Endothelial cell of umbilical vein (primary cell): ENCODE data around the gene PLAC8. TPM values are rescaled to one million over a fixed set of nuclear protein-coding genes. Genes with fewer than 3 reads are reported as not detected.

Experiments used
- BruUV-seq: library from RNA; stranded (reverse); fragments of 400-500 nt; replicated peaks from 2 replicates; lab custom pipeline; 2021; lab: Mats Ljungman, UMichigan
- CTCF ChIA-PET: fragments of 300-600, 350-600 bp; sonication (Branson Sonifier 250); formaldehyde crosslinking; loops from one replicate; lab custom pipeline; 2021; ENCODE audit warnings: antibody characterized with exemption, inconsistent platforms; lab: Charles Lee
- POLR2A ChIA-PET: fragments of 300-600, 350-600 bp; sonication (Branson Sonifier 250); formaldehyde crosslinking; loops from one replicate; lab custom pipeline; 2021; ENCODE audit warnings: antibody characterized with exemption, inconsistent platforms; lab: Charles Lee
- DNase-seq: peaks from one replicate; pipeline ENCODE4 v3.0.0-alpha.2; 2011; ENCODE audit warnings: low read depth, low spot score
- FAIRE-seq: peaks from 2 replicates; lab custom pipeline; 2011; peaks lifted over from hg19 to GRCh38; lab: Jason Lieb, UNC
- H2AFZ ChIP-seq: 2 replicates; pipeline ENCODE4 v1.6.0; 2012; ENCODE audit warnings: low read depth, low read length, control low read depth, inconsistent platforms
- H3K27ac ChIP-seq: 2 replicates; pipeline ENCODE4 v1.5.1; 2011; ENCODE audit warnings: low read depth, mild to moderate bottlenecking, control low read depth, low read length, moderate library complexity; ENCODE audit not compliant: insufficient read depth
- H3K27me3 ChIP-seq, 2 experiments: 2 replicates each; pipeline versions ENCODE4 v1.6.0 to v1.6.1; 2011; ENCODE audit warnings: low read length in 2 of 2, mixed read lengths in 1 of 2; ENCODE audit not compliant: control insufficient read depth in 2 of 2, insufficient read depth in 2 of 2
- H3K36me3 ChIP-seq, 2 experiments: 2 replicates in 1 of 2; 3 replicates in 1 of 2; pipeline ENCODE4 v1.5.1; 2011; ENCODE audit warnings: low read length in 2 of 2, mild to moderate bottlenecking in 1 of 2, moderate library complexity in 1 of 2; ENCODE audit not compliant: control insufficient read depth in 2 of 2, insufficient read depth in 2 of 2; ENCODE audit errors: extremely low read depth in 1 of 2
- H3K4me1 ChIP-seq: 3 replicates; pipeline ENCODE4 v1.5.1; 2011; ENCODE audit warnings: mild to moderate bottlenecking, low read length; ENCODE audit not compliant: control insufficient read depth, insufficient read depth; ENCODE audit errors: extremely low read depth
- H3K4me2 ChIP-seq: 2 replicates; pipeline ENCODE4 v1.6.1; 2011; ENCODE audit warnings: low read length, control low read depth, mixed read lengths; ENCODE audit not compliant: insufficient read depth
- H3K4me3 ChIP-seq, 3 experiments: fragments of 200-600 bp in 1 of 3; sonication (generic), shearing (Covaris generic) in 1 of 3; replicated peaks in 1 of 3; 2 replicates each; pipeline ENCODE4 v1.5.1; 2011 to 2016; ENCODE audit warnings: control low read depth in 3 of 3, low read length in 3 of 3, mild to moderate bottlenecking in 2 of 3, inconsistent platforms in 1 of 3, low read depth in 1 of 3, moderate library complexity in 1 of 3; ENCODE audit not compliant: insufficient read depth in 1 of 3
- H3K79me2 ChIP-seq: 2 replicates; pipeline ENCODE4 v1.6.0; 2012; ENCODE audit warnings: low read length, inconsistent platforms; ENCODE audit not compliant: control insufficient read depth, insufficient read depth
- H3K9ac ChIP-seq: replicated peaks from 2 replicates; pipeline ENCODE3; 2011; ENCODE audit warnings: low read length, control low read depth; ENCODE audit not compliant: insufficient read depth; ENCODE audit errors: extremely low read depth
- H3K9me1 ChIP-seq: replicated peaks from 3 replicates; pipeline ENCODE4 v1.6.0; 2011; ENCODE audit warnings: mild to moderate bottlenecking, low read length; ENCODE audit not compliant: control insufficient read depth, insufficient read depth; ENCODE audit errors: extremely low read depth
- H3K9me3 ChIP-seq: replicated peaks from 2 replicates; pipeline ENCODE4 v1.5.1; 2012; ENCODE audit warnings: low read length, inconsistent platforms; ENCODE audit not compliant: control insufficient read depth, insufficient read depth
- H4K20me1 ChIP-seq: replicated peaks from 2 replicates; pipeline ENCODE3; 2011; ENCODE audit warnings: mild to moderate bottlenecking, low read length; ENCODE audit not compliant: control insufficient read depth, insufficient read depth; ENCODE audit errors: extremely low read depth
- CTCF ChIP-seq, 2 donors: IDR thresholded peaks; 1 replicate in 1 of 2; 2 replicates in 1 of 2; pipeline ENCODE4 v1.5.1; 2011; ENCODE audit warnings: low read length in 2 of 2, mild to moderate bottlenecking in 2 of 2, moderate library complexity in 2 of 2, control low read depth in 1 of 2, inconsistent platforms in 1 of 2, low read depth in 1 of 2; ENCODE audit not compliant: insufficient read depth in 1 of 2; ENCODE audit errors: extremely low read depth in 1 of 2
- EZH2 ChIP-seq: IDR thresholded peaks from 2 replicates; pipeline ENCODE4 v1.6.1; 2012; ENCODE audit warnings: borderline replicate concordance, low read depth, mild to moderate bottlenecking, moderate library complexity, low read length, inconsistent platforms; ENCODE audit not compliant: severe bottlenecking
- FOS ChIP-seq: IDR thresholded peaks from 2 replicates; pipeline ENCODE4 v1.6.1; 2011; ENCODE audit warnings: mild to moderate bottlenecking, low read length, moderate library complexity, borderline replicate concordance; ENCODE audit not compliant: insufficient read depth
- GATA2 ChIP-seq: IDR thresholded peaks from 2 replicates; pipeline ENCODE4 v1.7.0; 2011; ENCODE audit warnings: low read depth, mild to moderate bottlenecking, moderate library complexity, mixed read lengths, low read length; ENCODE audit not compliant: insufficient read length, insufficient read depth
- JUN ChIP-seq: IDR thresholded peaks from 2 replicates; pipeline ENCODE4 v1.6.1; 2011; ENCODE audit warnings: borderline replicate concordance, low read depth; ENCODE audit not compliant: insufficient read length, insufficient read depth
- MYC ChIP-seq: IDR thresholded peaks from one replicate; pipeline ENCODE4 v1.6.1; 2011; ENCODE audit warnings: mild to moderate bottlenecking, low read depth, low read length
- POLR2A ChIP-seq: IDR thresholded peaks from 2 replicates; pipeline ENCODE4 v1.6.1; 2012; ENCODE audit warnings: low read depth, mild to moderate bottlenecking, control low read depth, low read length
- POLR2AphosphoS5 ChIP-seq: IDR thresholded peaks from 2 replicates; pipeline ENCODE4 v1.6.1; 2012; ENCODE audit warnings: low read depth, mild to moderate bottlenecking, control low read depth, low read length, moderate library complexity; ENCODE audit not compliant: insufficient read depth
- dilution Hi-C: fragments of 300-500 bp; cut with MboI; formaldehyde crosslinking; loops from one replicate; pipeline ENCODE4 v1.15.0; 2019; ENCODE audit warnings: low sequenced_read_pairs; ENCODE audit not compliant: extremely low pct_ligation_motif_present
- intact Hi-C: fragments of 100-400 bp; cut with micrococcal nuclease; formaldehyde crosslinking; loops from one replicate; pipeline ENCODE4 v1.10.0; 2022
- polyA plus RNA-seq, 4 experiments: library from polyadenylated mRNA; depleted of rRNA in 3 of 4; stranded (reverse) in 3 of 4; unstranded in 1 of 4; fragments of >200 nt; gene quantifications; 2 replicates each; pipeline versions ENCODE4 v1.2.1 to v1.2.3, GENCODE V29; 2011 to 2012; ENCODE audit warnings: missing spikeins in 1 of 4
- total RNA-seq: library from RNA; stranded (reverse); gene quantifications from 2 replicates; pipeline ENCODE4 v1.2.3, GENCODE V29; 2021
- TF ChIP-seq, protein P1 (sequence below): IDR thresholded peaks from 2 replicates; pipeline ENCODE4 v1.6.1; 2011; ENCODE audit not compliant: insufficient read depth, insufficient read length

The PLAC8 gene
- total and polyA plus RNA-seq, 2 donors (not counting 3 experiments of a cell fraction or from before 2014, with no cell fraction given): 4.9 to 5.7 TPM

DNA sequence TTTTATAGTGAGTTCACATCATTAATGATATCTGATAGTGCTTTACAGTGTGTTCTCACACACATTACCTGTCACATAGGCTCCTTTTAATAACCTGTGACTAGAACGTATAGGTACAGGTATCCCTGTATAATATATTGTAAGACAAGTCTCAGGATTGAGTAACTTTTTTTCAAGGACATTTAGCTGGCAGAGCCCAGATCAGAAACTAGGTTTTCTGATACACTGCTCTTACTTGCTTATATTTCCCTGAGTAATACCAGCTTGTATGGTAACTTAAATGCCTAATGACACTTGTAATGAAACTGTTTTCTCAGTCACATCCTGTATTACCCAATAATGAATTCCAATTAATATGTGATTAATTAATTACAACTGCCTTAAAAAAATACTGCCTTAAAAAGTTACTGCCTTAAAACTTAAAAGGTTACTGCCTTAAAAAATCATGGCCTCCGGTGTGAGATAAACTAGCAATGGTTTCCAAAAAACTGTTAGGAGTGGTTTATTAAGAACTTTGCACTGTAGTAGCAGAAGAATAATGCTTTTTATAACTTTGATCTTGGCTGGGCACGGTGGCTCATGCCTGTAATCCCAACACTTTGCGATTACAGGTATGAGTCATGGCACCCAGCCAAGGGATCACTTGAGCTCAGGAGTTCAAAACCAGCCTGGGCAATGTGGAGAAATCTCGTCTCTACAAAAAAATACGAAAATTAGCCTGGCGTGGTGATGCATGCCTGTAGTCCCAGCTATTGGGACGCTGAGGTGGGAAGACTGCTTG lies 67.6 kb downstream of the PLAC8 start:
- Histone ChIP-seq H3K4me1 (no peaks in the 10 kb centered on the region), H3K4me3 (no peak overlapping the region), H3K9me1 (no peaks in the 10 kb centered on the region), H2AFZ (no peak overlapping the region), H3K27ac (no peak overlapping the region), H3K4me2 (no peak overlapping the region), H3K9ac (no peak overlapping the region), H4K20me1 (no peaks in the 10 kb centered on the region), H3K9me3 (no peaks in the 10 kb centered on the region), H3K27me3 (no peaks in the 10 kb centered on the region), H3K79me2 (peaks cover 21% of the 10 kb centered on the region), H3K36me3 (peaks cover 5 to 7% of the 10 kb centered on the region in 2 experiments)
- FAIRE-seq (no peak), DNase-seq (no peak)
- TF ChIP-seq JUN (no peak), EZH2 (no peak), POLR2AphosphoS5 (no peak), POLR2A (no peak), MYC (no peak), GATA2 (no peak), FOS (no peak), CTCF (IDR thresholded peaks at IDR 0.05; ENCODE audit: extremely low read depth in 1 of 2, insufficient read depth in 1 of 2, low read depth in 1 of 2, low read length in 2 of 2) (no peak)
- TF ChIP-seq, protein P1, sequence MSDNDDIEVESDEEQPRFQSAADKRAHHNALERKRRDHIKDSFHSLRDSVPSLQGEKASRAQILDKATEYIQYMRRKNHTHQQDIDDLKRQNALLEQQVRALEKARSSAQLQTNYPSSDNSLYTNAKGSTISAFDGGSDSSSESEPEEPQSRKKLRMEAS: no peak
- ChIA-PET POLR2A (no interaction called here), CTCF (interaction anchor here (0.8 to 6.3 kb wide), 3 partner anchors 9 to 235 kb away, joined by 3 to 32 read pairs (median 7); no protein-coding TSS in a partner anchor)
- intact Hi-C loops: no loop called here
- dilution Hi-C loops: no loop called here
- BruUV-seq: TSS peak; percentile 6
